Bronchial epithelial cell (primary cell): ENCODE measurements around the gene VSTM1. TPM values are rescaled to one million over a fixed set of nuclear protein-coding genes. Genes with fewer than 3 reads are reported as not detected.

Experiments used
- DNase-seq: peaks from one replicate; pipeline ENCODE4 v3.0.0-alpha.2; 2010; ENCODE audit warnings: low read depth
- FAIRE-seq: peaks from 2 replicates; lab custom pipeline; 2011; peaks lifted over from hg19 to GRCh38; lab: Jason Lieb, UNC
- H3K27me3 ChIP-seq: 2 replicates; pipeline ENCODE4 v1.5.1; 2011; ENCODE audit warnings: low read length; ENCODE audit not compliant: control insufficient read depth, insufficient read depth
- H3K36me3 ChIP-seq: 2 replicates; pipeline ENCODE4 v1.5.1; 2011; ENCODE audit warnings: low read length; ENCODE audit not compliant: control insufficient read depth, insufficient read depth
- H3K4me3 ChIP-seq: 2 replicates; pipeline ENCODE4 v1.5.1; 2011; ENCODE audit warnings: mild to moderate bottlenecking, low read depth, low read length, control low read depth
- total RNA-seq: library from RNA; depleted of rRNA; stranded (reverse); fragments of >200 nt; gene quantifications from 2 replicates; pipeline ENCODE4 v1.2.1, GENCODE V29; 2014
- TF ChIP-seq, protein P1 (sequence below): IDR thresholded peaks from 2 replicates; pipeline ENCODE4 v1.5.1; 2011; ENCODE audit warnings: mild to moderate bottlenecking, moderate library complexity, low read length, control low read depth, inconsistent platforms; ENCODE audit not compliant: insufficient read depth, severe bottlenecking

Gene VSTM1
- total RNA-seq, 1 donor from 2014 or later = not detected

DNA sequence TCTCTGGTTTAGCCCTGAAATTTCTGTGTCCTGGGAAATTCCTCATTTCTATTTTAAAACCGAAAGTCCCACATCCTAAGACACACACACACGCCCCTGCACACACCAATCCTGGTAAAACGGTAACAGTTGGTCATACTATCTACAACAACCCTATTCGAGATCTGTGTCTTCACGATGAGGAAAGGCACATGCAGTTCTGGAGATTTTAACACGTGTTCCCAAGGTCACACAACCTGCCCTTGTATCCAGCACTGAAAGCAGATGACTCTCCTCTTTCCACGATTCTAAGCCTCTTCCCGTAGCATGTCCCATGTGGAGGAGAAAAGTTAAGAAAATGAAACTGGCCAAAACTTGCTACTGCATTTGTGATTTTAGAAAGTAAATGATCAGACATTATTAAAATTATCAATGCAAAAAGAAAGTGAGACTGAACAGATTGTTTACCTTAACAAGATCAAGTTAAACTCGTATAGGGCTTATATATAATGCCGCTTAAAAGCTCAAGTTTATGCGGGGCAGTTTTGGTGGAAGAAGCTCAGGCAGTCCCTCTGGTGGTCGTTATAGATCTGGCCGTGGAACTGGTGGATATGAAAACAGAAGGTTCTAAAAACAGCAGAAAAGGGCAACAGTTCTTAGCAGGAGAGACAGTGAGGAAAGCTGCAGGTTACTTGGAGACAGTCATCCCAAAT lies 32.7 kb downstream of the VSTM1 start:
- DNase-seq (no peak), FAIRE-seq (no peak)
- no peaks in the 10 kb centered on the region for H3K27me3 ChIP-seq
- H3K36me3 ChIP-seq = no peaks in the 10 kb centered on the region
- no peak overlapping the region for H3K4me3 ChIP-seq
- TF ChIP-seq, protein P1, sequence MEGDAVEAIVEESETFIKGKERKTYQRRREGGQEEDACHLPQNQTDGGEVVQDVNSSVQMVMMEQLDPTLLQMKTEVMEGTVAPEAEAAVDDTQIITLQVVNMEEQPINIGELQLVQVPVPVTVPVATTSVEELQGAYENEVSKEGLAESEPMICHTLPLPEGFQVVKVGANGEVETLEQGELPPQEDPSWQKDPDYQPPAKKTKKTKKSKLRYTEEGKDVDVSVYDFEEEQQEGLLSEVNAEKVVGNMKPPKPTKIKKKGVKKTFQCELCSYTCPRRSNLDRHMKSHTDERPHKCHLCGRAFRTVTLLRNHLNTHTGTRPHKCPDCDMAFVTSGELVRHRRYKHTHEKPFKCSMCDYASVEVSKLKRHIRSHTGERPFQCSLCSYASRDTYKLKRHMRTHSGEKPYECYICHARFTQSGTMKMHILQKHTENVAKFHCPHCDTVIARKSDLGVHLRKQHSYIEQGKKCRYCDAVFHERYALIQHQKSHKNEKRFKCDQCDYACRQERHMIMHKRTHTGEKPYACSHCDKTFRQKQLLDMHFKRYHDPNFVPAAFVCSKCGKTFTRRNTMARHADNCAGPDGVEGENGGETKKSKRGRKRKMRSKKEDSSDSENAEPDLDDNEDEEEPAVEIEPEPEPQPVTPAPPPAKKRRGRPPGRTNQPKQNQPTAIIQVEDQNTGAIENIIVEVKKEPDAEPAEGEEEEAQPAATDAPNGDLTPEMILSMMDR = no peak

DNA sequence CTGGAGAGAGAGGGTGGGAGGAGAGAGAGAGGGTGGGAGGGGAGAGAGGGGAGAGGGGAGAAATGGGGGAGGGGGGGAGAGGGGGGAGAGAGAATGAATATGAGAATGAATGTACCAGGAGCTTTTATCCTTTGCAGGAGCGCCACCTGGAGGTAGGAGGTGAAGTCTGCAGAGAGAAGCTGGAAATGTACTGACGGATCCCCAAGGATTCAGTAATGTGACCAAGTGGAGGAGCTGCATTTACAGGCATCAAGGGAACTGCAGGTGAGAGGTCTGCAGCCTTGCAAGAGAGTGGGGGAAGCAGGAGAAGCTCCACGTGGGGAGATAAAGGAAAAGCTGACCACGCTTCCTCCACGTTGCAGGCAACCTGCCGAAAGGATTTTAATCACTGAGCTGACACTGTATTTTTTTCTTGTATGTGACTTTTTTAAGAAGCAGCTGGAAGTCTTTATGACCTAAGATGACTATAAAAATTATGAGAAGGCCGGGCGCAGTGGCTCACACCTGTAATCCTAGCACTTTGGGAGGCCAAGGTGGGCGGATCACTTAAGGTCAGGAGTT lies 33.7 kb downstream of the VSTM1 start:
- FAIRE-seq = no peak
- Histone ChIP-seq H3K27me3 (no peaks in the 10 kb centered on the region), H3K36me3 (no peaks in the 10 kb centered on the region), H3K4me3 (no peak overlapping the region)
- TF ChIP-seq, protein P1 = peak; percentile 68
- peak; percentile 32 for DNase-seq

DNA sequence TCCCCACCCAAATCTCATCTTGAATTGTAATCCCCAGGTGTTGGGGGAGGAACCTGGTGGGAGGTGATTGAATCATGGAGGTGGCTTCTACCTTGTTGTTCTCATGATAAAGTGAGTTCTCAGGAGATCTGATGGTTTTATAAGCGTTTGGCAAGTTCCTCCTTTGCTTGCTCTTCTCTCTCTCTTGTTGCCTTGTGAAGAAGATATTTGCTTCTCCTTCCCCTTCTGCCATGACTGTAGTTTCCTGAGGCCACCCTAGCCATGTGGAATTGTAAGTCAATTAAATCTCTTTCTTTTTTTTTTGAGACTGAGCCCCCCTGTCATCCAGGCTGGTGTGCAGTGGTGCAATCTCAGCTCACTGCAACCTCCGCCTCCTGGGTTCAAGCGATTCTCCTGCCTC lies 34.4 kb downstream of the VSTM1 start:
- H3K27me3 ChIP-seq = no peaks in the 10 kb centered on the region
- FAIRE-seq (no peak), DNase-seq (no peak)
- no peak overlapping the region for H3K4me3 ChIP-seq
- TF ChIP-seq, protein P1 = no peak
- no peaks in the 10 kb centered on the region for H3K36me3 ChIP-seq

DNA sequence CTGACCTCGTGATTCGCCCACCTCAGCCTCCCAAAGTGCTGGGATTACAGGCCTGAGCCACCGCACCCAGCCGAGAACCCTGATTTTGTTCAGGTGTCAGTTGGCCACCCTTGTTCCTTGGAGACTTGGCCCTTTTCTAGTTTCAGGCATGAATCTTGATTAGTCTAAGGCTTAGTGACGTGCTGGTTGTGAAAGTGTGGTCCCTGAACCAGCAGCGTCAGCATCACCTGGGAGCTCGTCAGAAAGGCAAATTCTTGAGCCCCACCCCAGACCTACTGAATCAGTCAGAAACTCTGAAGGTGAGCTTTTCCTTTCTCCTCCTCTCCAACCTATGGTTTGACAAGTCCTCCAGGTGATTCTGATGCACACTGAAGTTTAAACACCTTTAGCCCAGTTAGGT lies 37.0 kb downstream of the VSTM1 start:
- FAIRE-seq (no peak), DNase-seq (peak; percentile 29)
- TF ChIP-seq, protein P1 = no peak
- Histone ChIP-seq H3K36me3 (no peaks in the 10 kb centered on the region), H3K4me3 (no peak overlapping the region), H3K27me3 (no peaks in the 10 kb centered on the region)

DNA sequence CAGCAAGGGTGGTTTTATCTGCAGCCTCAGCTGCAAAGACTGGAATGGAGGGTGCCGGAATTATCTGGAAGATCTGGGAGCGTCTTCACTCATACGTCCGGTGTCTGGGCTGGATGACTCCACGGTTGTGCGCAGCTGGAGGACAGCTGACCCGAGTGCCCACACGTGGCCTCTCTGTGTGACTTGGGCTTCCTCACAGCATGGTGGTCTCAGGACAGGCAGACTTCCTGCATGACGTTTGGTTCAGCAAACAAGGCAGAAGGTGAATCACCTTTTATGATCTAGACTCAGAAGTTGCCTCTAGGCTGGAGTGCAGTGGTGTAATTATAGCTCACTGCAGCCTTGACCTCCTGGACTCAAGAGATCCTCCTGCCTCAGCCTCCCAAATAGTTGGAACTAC lies 39.0 kb downstream of the VSTM1 start:
- no peaks in the 10 kb centered on the region for H3K27me3 ChIP-seq
- TF ChIP-seq, protein P1 = no peak
- no peak for FAIRE-seq
- DNase-seq = no peak
- no peak overlapping the region for H3K4me3 ChIP-seq
- H3K36me3 ChIP-seq = no peaks in the 10 kb centered on the region
